ENCODE measurements around the gene DDX10. TPM values are rescaled to one million over a fixed set of nuclear protein-coding genes. Genes with fewer than 3 reads are reported as not detected.

The DDX10 gene
- total and polyA plus RNA-seq, 9 of the 15 experiments (the other 6 are each of a cell fraction or from before 2014, with no cell fraction given): 33.9 to 94.6 (median 50.7) TPM

DNA sequence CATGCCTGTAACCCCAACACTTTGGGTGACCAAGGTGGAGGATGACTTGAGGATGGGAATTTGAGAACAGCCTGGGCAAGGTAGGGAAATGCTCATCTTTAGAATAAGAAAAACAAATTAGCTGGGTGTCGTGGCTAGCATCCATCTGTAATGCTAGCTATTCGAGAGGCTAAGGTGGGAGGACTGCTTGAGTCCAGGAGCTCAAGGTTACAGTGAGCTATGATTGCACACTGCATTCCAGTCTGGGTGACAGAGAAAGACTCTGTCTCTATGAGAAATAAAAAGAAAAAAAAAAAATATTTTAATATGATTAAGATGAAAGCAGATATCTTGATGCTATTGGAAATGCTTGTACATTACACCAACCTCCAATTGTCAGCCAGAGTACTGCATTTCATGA is 28.6 kb upstream of the DDX10 start:
- H3K9me3 ChIP-seq (replicated peaks; ENCODE audit: control insufficient read depth, insufficient read depth, low read depth, low read length): no peaks in the 10 kb centered on the region
- POLR2A ChIA-PET: no interaction called here
- H3K27me3 ChIP-seq (ENCODE audit: control insufficient read depth in 2 of 2, insufficient read depth in 2 of 2, low read length in 2 of 2): no peaks in the 10 kb centered on the region
- WGBS (ENCODE audit: insufficient coverage, low coverage, missing lambda C conversion rate): 19% methylated on average over 2 of the region's 2 CpGs
- no peak overlapping the region for H3K4me3 ChIP-seq
- no peaks in the 10 kb centered on the region; a peak in 2 of 5 replicates for H3K4me1 ChIP-seq (replicated peaks in 1 of 2; ENCODE audit: control insufficient read depth in 2 of 2, insufficient read depth in 2 of 2, low read length in 2 of 2)
- TF ChIP-seq, protein P1, sequence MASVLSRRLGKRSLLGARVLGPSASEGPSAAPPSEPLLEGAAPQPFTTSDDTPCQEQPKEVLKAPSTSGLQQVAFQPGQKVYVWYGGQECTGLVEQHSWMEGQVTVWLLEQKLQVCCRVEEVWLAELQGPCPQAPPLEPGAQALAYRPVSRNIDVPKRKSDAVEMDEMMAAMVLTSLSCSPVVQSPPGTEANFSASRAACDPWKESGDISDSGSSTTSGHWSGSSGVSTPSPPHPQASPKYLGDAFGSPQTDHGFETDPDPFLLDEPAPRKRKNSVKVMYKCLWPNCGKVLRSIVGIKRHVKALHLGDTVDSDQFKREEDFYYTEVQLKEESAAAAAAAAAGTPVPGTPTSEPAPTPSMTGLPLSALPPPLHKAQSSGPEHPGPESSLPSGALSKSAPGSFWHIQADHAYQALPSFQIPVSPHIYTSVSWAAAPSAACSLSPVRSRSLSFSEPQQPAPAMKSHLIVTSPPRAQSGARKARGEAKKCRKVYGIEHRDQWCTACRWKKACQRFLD (CRISPR knock-in tag; IDR thresholded peaks at IDR 0.05): no peak
- no peak for TF ChIP-seq SAFB2 (IDR thresholded peaks at IDR 0.05; ENCODE audit: borderline replicate concordance, low read depth, low read length, severe bottlenecking)
- TF ChIP-seq ZNF197 (CRISPR knock-in tag; IDR thresholded peaks at IDR 0.05; ENCODE audit: low read depth): no peak
- no peak for TF ChIP-seq MAZ (CRISPR knock-in tag; conservative IDR thresholded peaks at IDR 0.05 in 1 of 2, IDR thresholded peaks at IDR 0.05 in 1 of 2)
- TF ChIP-seq ZFP1 (CRISPR knock-in tag; IDR thresholded peaks at IDR 0.05): no peak
- TF ChIP-seq KLF6 (CRISPR knock-in tag; IDR thresholded peaks at IDR 0.05; ENCODE audit: borderline replicate concordance): no peak
- TF ChIP-seq ZNF175 (CRISPR knock-in tag; IDR thresholded peaks at IDR 0.05; ENCODE audit: low read depth): no peak
- no peak for TF ChIP-seq TCF3 (CRISPR knock-in tag; IDR thresholded peaks at IDR 0.05)
- TF ChIP-seq CBX1 (IDR thresholded peaks at IDR 0.05; ENCODE audit: low read depth): no peak
- TF ChIP-seq EP300 (IDR thresholded peaks at IDR 0.05; ENCODE audit: low read length): no peak
- no peak for TF ChIP-seq ZNF766 (CRISPR knock-in tag; conservative IDR thresholded peaks at IDR 0.05)
- H3K79me2 ChIP-seq (ENCODE audit: control insufficient read depth, insufficient read depth, low read length): no peaks in the 10 kb centered on the region
- in situ Hi-C loops (cut with MboI): no loop called here
- no peak for FAIRE-seq
- no peak for DNase-seq (ENCODE audit: extremely low read depth in 1 of 4, low spot score in 3 of 4)
- H2AFZ ChIP-seq (ENCODE audit: low read depth, low read length): no peak overlapping the region
- ATAC-seq: no peak
- no peak overlapping the region for H3K27ac ChIP-seq (ENCODE audit: extremely low read depth, low read depth, low read length)
- intact Hi-C loops (cut with micrococcal nuclease): no loop called here
- no TSS peak for BruUV-seq (replicated peaks)
- no peak overlapping the region for H3K9ac ChIP-seq (ENCODE audit: insufficient read depth in 1 of 2, low read depth in 2 of 2, low read length in 2 of 2)
- no peaks in the 10 kb centered on the region for H3K36me3 ChIP-seq (ENCODE audit: control insufficient read depth, insufficient read depth, low read length)
- H4K20me1 ChIP-seq (replicated peaks; ENCODE audit: control insufficient read depth, insufficient read depth, low read length): no peaks in the 10 kb centered on the region
- no peaks in the 10 kb centered on the region for H3K9me1 ChIP-seq (ENCODE audit: control insufficient read depth, insufficient read depth, low read length)
- no peak overlapping the region for H3K4me2 ChIP-seq (ENCODE audit: insufficient read depth, low read length)
- CTCF ChIA-PET (ENCODE audit: low intra/inter-chr PET ratio): no interaction called here
